Measurements from ENCODE around the gene PIP4K2C.
"Not testable (repeated sequence)": the region's sequence is repeated elsewhere in the genome, so short reads cannot be mapped to it uniquely, and the experiment has no call there.

PIP4K2C gene

GRCh38 chr12:57586832-57587429 lies 4.1 kb upstream of the PIP4K2C start:
- no peak for DNase-seq

DNA sequence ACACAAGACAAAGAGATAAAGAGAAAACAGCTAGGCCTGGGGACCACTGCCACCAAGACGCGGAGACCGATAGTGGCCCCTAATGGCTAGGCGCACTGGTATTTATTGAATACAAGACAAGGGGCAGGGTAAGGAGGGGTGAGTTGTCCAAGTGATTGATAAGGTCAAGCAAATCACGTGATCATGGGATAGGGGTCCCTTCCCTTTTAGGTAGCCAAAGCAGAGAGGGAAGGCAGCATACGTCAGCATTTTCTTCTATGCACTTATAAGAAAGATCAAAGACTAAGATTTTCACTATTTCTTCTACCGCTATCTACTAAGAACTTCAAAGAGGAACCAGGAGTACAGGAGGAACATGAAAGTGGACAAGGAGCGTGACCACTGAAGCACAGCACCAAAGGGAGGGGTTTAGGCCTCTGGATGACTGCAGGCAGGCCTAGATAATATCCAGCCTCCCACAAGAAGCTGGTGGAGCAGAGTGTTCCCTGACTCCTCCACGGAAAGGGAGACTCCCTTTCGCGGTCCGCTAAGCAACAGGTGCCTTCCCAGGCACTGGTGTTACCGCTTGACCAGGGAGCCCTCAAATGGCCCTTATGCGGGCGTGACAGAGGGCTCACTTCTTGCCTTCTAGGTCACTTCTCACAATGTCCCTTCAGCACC lies 1.9 kb upstream of the PIP4K2C start:
- not testable (repeated sequence) for DNase-seq

GRCh38 chr12:57590479-57590863 lies 521 bp upstream of the PIP4K2C start:
- DNase-seq = no peak

DNA sequence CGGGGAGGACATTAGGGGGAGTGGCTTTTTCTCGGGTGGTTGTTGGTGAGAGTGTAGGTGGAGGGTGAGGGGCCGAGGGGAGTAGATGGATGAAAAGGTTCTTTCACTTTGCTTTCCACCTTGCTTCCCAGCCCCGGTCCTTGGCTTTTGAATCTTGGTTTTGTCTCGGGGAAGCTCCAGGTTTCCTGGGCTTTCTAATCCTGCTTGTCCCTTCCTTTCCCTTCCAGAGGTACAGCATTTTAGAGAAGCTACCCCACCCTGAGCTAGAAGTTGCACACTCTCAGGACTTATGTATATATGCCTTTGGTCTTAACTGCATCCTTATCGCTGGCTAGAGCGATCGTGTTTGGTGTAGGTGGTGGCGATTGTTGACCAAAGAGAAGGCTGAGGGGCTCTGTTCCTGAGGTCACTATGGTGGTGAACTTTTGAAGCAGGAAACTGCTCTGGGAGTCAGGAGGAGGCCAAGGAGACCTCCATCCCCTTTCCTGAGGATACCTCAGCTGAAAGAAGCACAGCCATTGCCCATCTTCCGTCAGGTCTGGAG lies 862 bp downstream of the PIP4K2C start:
- DNase-seq = no peak

GRCh38 chr12:57592551-57593165 lies 1.7 kb downstream of the PIP4K2C start:
- DNase-seq = no peak

DNA sequence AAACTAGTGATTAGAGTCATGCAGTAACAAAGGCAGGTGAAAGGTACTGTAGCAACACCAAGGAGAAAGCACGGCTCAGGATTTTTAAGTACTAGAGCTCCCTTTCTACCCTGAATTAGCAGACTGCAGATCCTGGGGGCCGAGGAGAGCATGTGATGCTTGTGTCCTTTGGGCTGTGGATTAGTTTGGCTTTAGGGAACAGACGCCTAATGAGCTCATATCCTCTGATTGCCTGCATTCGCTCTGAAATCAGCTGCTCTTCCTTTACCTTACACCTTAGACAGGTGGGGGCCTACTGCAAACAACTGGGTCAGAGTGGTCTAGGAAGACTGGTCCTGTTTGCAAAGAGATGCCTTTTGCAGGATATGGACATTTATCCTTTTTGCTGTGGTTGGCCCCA lies 2.2 kb downstream of the PIP4K2C start:
- no peak for DNase-seq

GRCh38 chr12:57600395-57600794 lies 9.4 kb downstream of the PIP4K2C start:
- no peak for DNase-seq

- DNase-seq = no peak
These were observed 11.6 kb downstream of the PIP4K2C start for GRCh38 chr12:57602544-57602943.

DNA sequence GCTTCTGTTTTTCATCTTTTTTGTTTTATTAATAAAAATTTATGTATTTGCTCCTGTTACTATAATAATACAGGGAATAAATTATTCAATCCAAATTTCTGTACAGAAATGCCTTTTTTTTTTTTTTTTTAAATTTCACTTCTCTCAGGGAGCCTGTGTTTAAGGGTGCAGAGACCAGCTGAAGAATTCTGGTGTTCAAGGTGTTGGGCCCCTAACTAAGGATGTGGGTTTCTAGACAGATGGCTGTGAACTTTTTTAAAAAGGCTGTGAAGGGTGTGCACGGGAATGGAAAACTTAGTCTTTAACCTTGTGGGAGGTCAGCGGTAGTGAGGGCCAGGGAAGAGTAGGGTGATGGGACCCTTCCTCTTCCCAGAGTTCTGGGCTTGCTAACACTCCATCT lies 12.3 kb downstream of the PIP4K2C start:
- DNase-seq = no peak

GRCh38 chr12:57603815-57604453 lies 12.9 kb downstream of the PIP4K2C start:
- DNase-seq = no peak

GRCh38 chr12:57604454-57604991 lies 13.5 kb downstream of the PIP4K2C start, which contains the start of gene DTX3:
Gene DTX3 (plus strand): TSS chr12:57604824. CDS start chr12:57606518, 1,694 bp downstream.
- no peak for DNase-seq

DNA sequence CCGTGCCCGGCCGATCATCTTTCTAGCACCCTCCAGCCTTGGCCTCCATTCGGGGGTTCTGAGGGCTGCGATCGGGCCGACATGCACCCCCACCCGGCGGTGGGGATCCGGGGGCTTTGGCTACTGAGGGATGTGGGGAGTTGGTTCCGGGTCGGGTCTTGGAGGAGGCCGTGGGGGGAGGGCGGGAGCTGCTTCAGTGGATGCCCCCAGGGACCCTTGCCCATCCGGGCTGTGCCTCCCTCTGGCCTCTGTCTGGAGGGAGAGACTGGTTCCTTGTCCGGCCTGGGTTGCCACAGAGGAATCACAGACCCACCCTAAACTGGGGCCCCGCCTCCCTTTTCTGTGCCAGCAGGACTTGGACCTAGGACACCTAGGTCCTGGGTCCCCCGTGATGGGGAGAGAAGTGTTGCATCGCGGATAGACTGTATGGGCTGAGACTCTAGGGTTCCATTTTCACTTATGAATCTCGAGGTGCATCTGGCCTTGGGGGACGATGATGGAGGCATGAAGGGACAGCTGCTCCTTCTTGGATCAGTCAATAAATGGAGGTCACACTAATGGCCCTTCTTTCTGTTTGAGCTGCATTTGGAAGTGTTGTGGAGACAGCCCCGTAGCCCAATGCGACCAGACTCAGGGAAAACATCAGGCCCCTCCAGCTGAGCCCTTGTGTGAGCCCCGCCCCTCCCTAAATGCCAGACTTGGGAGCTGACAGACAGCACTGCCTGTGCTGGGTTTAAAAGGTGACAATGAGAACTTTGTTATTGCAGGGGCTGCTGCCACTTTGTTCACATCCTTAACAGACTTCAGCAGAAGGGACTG lies 14.2 kb downstream of the PIP4K2C start:
- DNase-seq = no peak

GRCh38 chr12:57605811-57606311 lies 14.9 kb downstream of the PIP4K2C start:
- no peak for DNase-seq

DNA sequence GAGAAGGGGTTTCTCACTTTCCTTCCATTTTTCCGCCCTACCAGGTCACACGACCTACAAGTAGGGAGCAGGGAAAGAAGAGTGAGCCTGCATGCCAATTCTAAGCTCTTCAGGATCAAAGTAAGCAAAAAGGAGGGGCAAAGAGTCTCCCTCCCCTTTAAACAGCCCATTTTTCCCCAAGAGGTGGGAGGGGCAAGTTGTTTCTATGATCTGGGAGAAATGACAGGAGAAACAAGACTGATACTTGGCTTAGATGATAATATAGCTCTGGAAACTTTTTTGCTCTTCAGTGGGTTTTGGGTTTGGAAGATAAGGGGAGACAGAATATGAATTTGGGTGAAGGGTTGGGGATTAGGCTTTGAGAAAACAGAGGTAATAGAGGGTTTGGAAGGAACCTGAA lies 15.4 kb downstream of the PIP4K2C start:
- no peak for DNase-seq

DNA sequence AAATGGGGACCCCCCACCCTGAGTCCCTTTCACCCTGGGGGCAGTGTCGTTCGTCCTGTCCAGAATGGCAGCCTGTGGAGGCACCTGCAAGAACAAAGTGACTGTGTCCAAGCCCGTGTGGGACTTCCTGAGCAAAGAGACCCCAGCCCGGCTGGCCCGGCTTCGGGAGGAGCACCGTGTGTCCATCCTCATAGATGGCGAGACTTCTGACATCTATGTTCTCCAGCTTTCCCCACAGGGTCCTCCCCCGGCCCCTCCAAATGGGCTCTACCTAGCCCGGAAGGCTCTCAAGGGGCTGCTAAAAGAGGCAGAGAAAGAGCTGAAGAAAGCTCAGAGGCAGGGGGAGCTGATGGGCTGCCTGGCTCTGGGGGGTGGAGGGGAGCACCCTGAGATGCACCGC lies 15.8 kb downstream of the PIP4K2C start:
- DNase-seq = no peak

DNA sequence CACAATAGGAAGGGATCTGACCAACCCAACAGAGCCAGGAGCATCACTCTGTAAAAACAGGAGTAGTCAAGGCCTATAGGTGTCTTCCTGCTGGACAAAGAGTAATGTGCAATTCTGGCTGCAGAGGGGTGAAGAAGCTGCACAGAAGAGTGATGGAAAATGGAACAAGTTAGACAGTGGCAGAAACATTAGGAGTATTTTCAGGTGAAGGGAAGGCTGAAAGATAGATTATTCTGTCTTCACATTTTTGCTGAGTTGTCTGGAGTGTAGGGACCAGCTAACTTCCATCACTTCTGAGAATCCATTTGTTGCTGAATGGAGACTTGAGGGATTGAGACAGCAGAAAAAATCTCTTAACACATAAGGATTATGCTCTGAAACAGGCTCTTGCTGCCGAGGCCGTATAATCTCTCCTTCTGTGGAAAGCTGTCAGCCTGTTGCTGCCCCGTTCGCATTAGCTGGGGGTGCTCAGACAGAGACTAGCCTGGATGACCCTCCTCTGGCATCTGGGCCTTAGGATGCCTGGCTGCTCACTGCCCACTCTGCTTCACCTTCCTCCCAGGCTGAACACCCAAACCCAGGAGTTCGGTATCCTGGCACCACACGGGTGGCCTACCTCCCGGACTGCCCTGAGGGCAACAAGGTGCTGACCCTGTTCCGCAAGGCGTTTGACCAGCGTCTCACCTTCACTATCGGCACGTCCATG lies 17.1 kb downstream of the PIP4K2C start:
- no peak for DNase-seq

GRCh38 chr12:57609101-57609780 lies 18.2 kb downstream of the PIP4K2C start:
- no peak for DNase-seq

GRCh38 chr12:57609781-57610553 lies 19.0 kb downstream of the PIP4K2C start:
- no peak for DNase-seq

GRCh38 chr12:57610554-57611107 lies 19.6 kb downstream of the PIP4K2C start:
- DNase-seq = no peak
